Gastrocnemius medialis (tissue), 4 donors: Measurements from ENCODE around the gene ETFB.

ENCODE experiments used
- CTCF ChIP-seq, 5 experiments: fragments of 450-650 bp in 3 of 5; fragments of 200-600 bp in 2 of 5; sonication (generic) in 2 of 5; IDR thresholded peaks in 4 of 5; conservative IDR thresholded peaks in 1 of 5; 1 replicate in 4 of 5; 2 replicates in 1 of 5; pipeline ENCODE4 v1.5.1; 2016 to 2019; ENCODE audit warnings: antibody characterized with exemption in 5 of 5, mild to moderate bottlenecking in 3 of 5, moderate library complexity in 3 of 5
- POLR2A ChIP-seq, 2 donors: fragments of 450-650 bp; IDR thresholded peaks; one replicate each; pipeline ENCODE4 v1.6.1; 2017; ENCODE audit warnings: antibody characterized with exemption in 2 of 2, mild to moderate bottlenecking in 2 of 2, moderate library complexity in 2 of 2

GRCh38 chr19:51380379-51380778, 14.2 kb upstream of the ETFB start:
- no peak for TF ChIP-seq CTCF (IDR thresholded peaks at IDR 0.05 in 4 of 5, conservative IDR thresholded peaks at IDR 0.05 in 1 of 5)
- no peak for TF ChIP-seq POLR2A (IDR thresholded peaks at IDR 0.05)
